ENCODE data around the gene HDAC10. TPM values are rescaled to one million over a fixed set of nuclear protein-coding genes. Genes with fewer than 3 reads are reported as not detected.
A peak's percentile ranks its signal among the peaks of the same experiment; 100 is the strongest.

Gene HDAC10
- total RNA-seq, 6 donors from 2014 or later, result 33.0 to 202 (median 53.1) TPM

DNA sequence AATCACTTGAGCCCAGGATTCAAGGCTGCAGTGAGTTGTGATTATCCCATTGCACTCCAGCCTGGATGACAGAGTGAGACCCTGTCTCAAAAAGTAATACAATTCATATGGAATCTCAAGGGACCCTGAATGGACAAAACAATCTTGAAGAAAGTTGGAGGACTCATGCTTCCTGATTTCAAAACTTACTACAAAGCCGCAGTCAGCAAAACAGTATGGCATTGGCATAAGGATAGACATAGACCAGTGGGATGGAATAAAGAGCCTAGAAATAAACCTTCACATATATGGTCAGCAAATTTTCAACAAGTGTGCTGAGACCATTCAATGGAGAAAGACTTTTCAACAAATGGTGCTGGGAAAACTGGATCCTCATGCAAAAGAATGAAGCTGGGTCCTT, 47.8 kb downstream of the HDAC10 start:
- no peak for DNase-seq

DNA sequence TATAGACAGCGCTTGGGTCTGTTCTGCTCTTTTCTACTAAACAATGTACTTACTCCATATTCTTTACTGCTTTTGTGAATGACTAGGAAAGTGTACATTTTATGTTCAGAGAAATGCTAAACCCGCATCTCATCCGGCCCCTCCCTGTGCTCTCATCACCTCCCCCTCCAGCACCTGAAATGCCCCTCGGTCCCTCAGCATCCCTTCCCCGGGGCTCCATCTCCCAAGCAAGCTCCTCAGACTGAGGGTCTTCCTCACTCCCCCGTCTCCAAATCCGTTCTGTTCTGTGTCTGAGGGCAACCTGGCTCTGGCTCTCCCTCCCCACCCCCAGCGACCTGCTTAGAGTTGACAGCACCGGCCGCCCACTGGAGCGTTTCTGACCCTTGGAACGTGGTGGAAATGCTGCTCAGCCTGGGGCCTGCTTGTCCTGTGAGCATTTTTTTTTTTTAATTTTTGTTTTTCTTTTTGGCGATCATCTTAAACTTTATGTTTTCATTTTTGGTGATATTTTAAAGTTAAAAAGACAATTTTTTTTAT, 48.9 kb downstream of the HDAC10 start:
- TF ChIP-seq POLR2AphosphoS5 (IDR thresholded peaks at IDR 0.05), result no peak
- no peak for TF ChIP-seq EP300 (IDR thresholded peaks at IDR 0.05)
- TF ChIP-seq, protein P1, sequence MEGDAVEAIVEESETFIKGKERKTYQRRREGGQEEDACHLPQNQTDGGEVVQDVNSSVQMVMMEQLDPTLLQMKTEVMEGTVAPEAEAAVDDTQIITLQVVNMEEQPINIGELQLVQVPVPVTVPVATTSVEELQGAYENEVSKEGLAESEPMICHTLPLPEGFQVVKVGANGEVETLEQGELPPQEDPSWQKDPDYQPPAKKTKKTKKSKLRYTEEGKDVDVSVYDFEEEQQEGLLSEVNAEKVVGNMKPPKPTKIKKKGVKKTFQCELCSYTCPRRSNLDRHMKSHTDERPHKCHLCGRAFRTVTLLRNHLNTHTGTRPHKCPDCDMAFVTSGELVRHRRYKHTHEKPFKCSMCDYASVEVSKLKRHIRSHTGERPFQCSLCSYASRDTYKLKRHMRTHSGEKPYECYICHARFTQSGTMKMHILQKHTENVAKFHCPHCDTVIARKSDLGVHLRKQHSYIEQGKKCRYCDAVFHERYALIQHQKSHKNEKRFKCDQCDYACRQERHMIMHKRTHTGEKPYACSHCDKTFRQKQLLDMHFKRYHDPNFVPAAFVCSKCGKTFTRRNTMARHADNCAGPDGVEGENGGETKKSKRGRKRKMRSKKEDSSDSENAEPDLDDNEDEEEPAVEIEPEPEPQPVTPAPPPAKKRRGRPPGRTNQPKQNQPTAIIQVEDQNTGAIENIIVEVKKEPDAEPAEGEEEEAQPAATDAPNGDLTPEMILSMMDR (IDR thresholded peaks at IDR 0.05), result no peak
- no peak for TF ChIP-seq POLR2A (IDR thresholded peaks at IDR 0.05)
- ATAC-seq (ENCODE audit: low FRiP score in 2 of 2) (no peak), DNase-seq (peak in 1 of 2 donors; percentile 22)
- 76 to 77% methylated on average over 13 of the region's 13 CpGs for WGBS, 2 donors
- H3K4me1 ChIP-seq, result peaks cover 24 to 62% (median 31%) of the 10 kb centered on the region in 4 donors
- peaks cover 7 to 36% (median 24%) of the 10 kb centered on the region in 4 donors for H3K36me3 ChIP-seq
- no peak overlapping the region for H3K27ac ChIP-seq
- no peaks in the 10 kb centered on the region for H3K27me3 ChIP-seq
- H3K9me3 ChIP-seq, result no peaks in the 10 kb centered on the region
- H3K4me3 ChIP-seq, result peak overlapping the region; percentile 66 to 90 (median 82)

More for the DNA sequence above, 47.8 kb downstream of the HDAC10 start:
- Histone ChIP-seq H3K36me3 (peaks cover 7 to 33% (median 19%) of the 10 kb centered on the region in 4 donors), H3K9me3 (no peaks in the 10 kb centered on the region), H3K4me1 (peaks cover 27 to 69% (median 35%) of the 10 kb centered on the region in 4 donors), H3K4me3 (no peak overlapping the region), H3K27ac (no peak overlapping the region), H3K27me3 (no peaks in the 10 kb centered on the region)
- 91 to 94% methylated on average over 1 of the region's 1 CpG for WGBS, 2 donors
- TF ChIP-seq, protein P1 (IDR thresholded peaks at IDR 0.05), result no peak
- TF ChIP-seq EP300 (IDR thresholded peaks at IDR 0.05) (no peak), POLR2A (IDR thresholded peaks at IDR 0.05) (no peak), POLR2AphosphoS5 (IDR thresholded peaks at IDR 0.05) (no peak)
- ATAC-seq (ENCODE audit: low FRiP score in 2 of 2), result no peak

DNA sequence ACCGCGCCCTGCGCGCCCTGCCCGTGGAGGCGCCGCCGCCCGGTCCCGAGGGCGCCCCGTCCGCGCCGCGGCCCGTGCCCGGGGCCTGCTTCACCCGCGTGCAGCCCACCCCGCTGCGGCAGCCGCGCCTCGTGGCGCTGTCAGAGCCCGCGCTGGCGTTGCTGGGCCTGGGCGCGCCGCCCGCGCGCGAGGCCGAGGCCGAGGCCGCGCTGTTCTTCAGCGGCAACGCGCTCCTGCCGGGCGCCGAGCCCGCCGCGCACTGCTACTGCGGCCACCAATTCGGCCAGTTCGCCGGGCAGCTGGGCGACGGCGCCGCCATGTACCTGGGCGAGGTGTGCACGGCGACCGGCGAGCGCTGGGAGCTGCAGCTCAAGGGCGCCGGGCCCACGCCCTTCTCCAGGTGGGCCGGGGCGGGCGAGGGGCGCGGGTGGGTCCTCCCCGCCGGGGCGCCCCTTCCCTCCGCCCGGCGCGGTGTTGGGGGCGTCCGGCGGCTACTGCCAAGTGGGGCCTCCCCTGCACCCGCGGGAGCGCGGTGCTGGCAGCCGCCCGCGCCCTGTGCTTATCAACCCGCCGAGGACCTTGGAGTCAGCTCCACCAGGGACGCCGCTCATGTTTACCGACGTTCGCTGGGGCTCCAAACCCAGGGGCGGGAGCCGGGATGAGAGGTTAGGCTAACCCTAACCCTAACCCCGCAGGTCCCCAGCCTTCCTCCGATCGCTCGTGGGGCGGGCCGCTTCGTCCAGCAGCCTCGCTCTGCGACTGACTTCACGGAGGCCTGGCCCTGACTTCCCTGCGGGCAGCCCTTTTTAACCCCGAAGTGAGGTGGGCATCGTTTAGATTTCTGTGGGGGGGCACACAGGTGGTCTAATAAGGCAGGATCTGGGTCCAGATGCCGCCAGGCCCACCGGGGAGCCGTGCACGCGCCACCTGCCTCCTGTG, 49.6 kb downstream of the HDAC10 start:
- 7 to 17% methylated on average over 21 to 40 of the region's 115 CpGs for WGBS, 2 donors
- peak overlapping the region; percentile 80 to 89 (median 85) for H3K27ac ChIP-seq
- ATAC-seq (ENCODE audit: low FRiP score in 2 of 2) (peak in 1 of 2 donors; percentile 42), DNase-seq (peak in 1 of 2 donors; percentile 91)
- peak overlapping the region; percentile 66 to 90 (median 84) for H3K4me3 ChIP-seq
- no peaks in the 10 kb centered on the region for H3K27me3 ChIP-seq
- H3K4me1 ChIP-seq, result peaks cover 17 to 55% (median 25%) of the 10 kb centered on the region in 4 donors
- H3K9me3 ChIP-seq, result no peaks in the 10 kb centered on the region
- TF ChIP-seq POLR2A (IDR thresholded peaks at IDR 0.05), result no peak
- TF ChIP-seq, protein P1 (IDR thresholded peaks at IDR 0.05), result peak in 2 of 6 experiments; percentile 27 to 35
- H3K36me3 ChIP-seq, result peaks cover 1 to 36% (median 22%) of the 10 kb centered on the region in 4 donors

DNA sequence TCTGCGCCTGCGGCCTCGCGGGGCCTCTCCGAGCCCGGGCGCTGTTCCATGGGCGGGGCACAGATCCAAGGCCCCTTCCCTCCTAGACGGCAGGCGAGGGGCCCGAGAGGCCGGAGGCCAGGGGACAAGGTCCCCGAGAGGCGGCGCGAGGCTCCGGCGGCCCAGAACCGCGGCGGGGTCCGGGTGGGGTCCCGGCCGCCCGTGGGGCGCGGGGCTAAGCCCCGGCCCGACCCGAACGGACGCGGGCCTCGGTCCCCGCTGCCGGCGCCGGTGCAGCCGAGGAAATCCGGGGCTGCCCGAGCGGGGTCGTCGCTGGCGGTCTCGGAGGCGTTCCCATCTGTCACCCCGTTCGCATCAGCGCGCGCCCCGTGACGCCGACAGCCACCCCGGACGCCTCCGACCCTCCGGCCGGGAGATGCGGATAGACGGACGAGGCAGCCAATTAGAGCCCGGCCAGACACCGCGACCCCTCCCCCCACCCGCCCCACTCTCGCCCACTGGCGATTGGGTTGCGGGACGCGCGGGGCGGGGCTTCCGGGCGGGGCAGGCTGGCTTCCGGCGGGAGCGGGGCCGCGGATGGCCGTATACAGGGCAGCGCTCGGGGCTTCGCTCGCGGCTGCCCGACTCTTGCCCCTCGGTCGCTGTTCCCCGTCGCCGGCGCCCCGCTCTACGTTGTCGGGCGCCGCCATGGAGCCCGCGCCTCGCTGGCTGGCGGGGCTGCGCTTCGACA, 50.4 kb downstream of the HDAC10 start, which contains the start of gene SELENOO:
SELENOO (plus strand) TSS at position 551 of the 730 bp plus-strand sequence; CDS start at position 577, 26 bp downstream.
- DNase-seq (peak; percentile 91 to 99), ATAC-seq (ENCODE audit: low FRiP score in 2 of 2) (peak; percentile 90 to 96)
- Histone ChIP-seq H3K9me3 (no peaks in the 10 kb centered on the region), H3K36me3 (peaks cover 0 to 41% (median 22%) of the 10 kb centered on the region in 4 donors), H3K27ac (peak within 1 kb of the TSS; percentile 80 to 89 (median 85)), H3K4me3 (peak within 1 kb of the TSS; percentile 66 to 90 (median 84)), H3K27me3 (no peaks in the 10 kb centered on the region), H3K4me1 (peaks cover 15 to 48% (median 23%) of the 10 kb centered on the region in 4 donors)
- TF ChIP-seq POLR2A (IDR thresholded peaks at IDR 0.05) (peak in 3 of 4 donors; percentile 44 to 93 (median 63)), POLR2AphosphoS5 (IDR thresholded peaks at IDR 0.05) (peak; percentile 84 to 90), EP300 (IDR thresholded peaks at IDR 0.05) (no peak)
- TF ChIP-seq, protein P1 (IDR thresholded peaks at IDR 0.05), result no peak
- WGBS, 2 donors, result 0% methylated on average over 8 to 39 of the region's 105 CpGs
